HTR-8/SVneo (cell line): Measurements from ENCODE around the gene PTPRK.
"Not testable (repeated sequence)": the region's sequence is repeated elsewhere in the genome, so short reads cannot be mapped to it uniquely, and the experiment has no call there.

ENCODE experiments used
- DNase-seq: peaks from one replicate; pipeline ENCODE4 v3.0.0; 2011; ENCODE audit warnings: low spot score, mixed read lengths; ENCODE audit not compliant: insufficient read length
- FAIRE-seq: peaks from 2 replicates; lab custom pipeline; 2011; peaks lifted over from hg19 to GRCh38; lab: Jason Lieb, UNC

Gene PTPRK

GRCh38 chr6:128456510-128457230 lies 63.7 kb downstream of the PTPRK start:
- no peak for FAIRE-seq
- DNase-seq: no peak

GRCh38 chr6:128455959-128456358 lies 64.4 kb downstream of the PTPRK start:
- FAIRE-seq (no peak), DNase-seq (no peak)

- FAIRE-seq (no peak), DNase-seq (no peak)
These were observed 67.7 kb downstream of the PTPRK start for GRCh38 chr6:128452713-128453112.

- no peak for FAIRE-seq
- no peak for DNase-seq
These were observed 73.9 kb downstream of the PTPRK start for GRCh38 chr6:128446497-128446896.

- no peak for FAIRE-seq
These were observed 76.8 kb downstream of the PTPRK start for GRCh38 chr6:128443553-128443952.

GRCh38 chr6:128439627-128440026 lies 80.8 kb downstream of the PTPRK start:
- FAIRE-seq (no peak), DNase-seq (no peak)

More at GRCh38 chr6:128443553-128443952, 76.8 kb downstream of the PTPRK start:
- DNase-seq: no peak

GRCh38 chr6:128438393-128438792 lies 82.0 kb downstream of the PTPRK start:
- DNase-seq (no peak), FAIRE-seq (no peak)

- FAIRE-seq (no peak), DNase-seq (no peak)
These were observed 82.7 kb downstream of the PTPRK start for GRCh38 chr6:128437685-128438084.

- not testable (repeated sequence) for DNase-seq, FAIRE-seq
These were observed 85.6 kb downstream of the PTPRK start for GRCh38 chr6:128434752-128435151.

GRCh38 chr6:128432394-128432793 lies 88.0 kb downstream of the PTPRK start:
- no peak for FAIRE-seq
- peak; percentile 17 for DNase-seq

- DNase-seq (no peak), FAIRE-seq (no peak)
These were observed 93.3 kb downstream of the PTPRK start for GRCh38 chr6:128427139-128427538.

- FAIRE-seq (no peak), DNase-seq (no peak)
These were observed 94.5 kb downstream of the PTPRK start for GRCh38 chr6:128425856-128426255.

- DNase-seq (no peak), FAIRE-seq (no peak)
These were observed 97.5 kb downstream of the PTPRK start for GRCh38 chr6:128422871-128423270.

- DNase-seq (no peak), FAIRE-seq (no peak)
These were observed 98.2 kb downstream of the PTPRK start for GRCh38 chr6:128422200-128422599.

- FAIRE-seq: no peak
- DNase-seq: no peak
These were observed 98.6 kb downstream of the PTPRK start for GRCh38 chr6:128421788-128422187.

- DNase-seq: no peak
- no peak for FAIRE-seq
These were observed 102.7 kb downstream of the PTPRK start for GRCh38 chr6:128417698-128418097.

GRCh38 chr6:128415387-128415786 lies 105.0 kb downstream of the PTPRK start:
- FAIRE-seq (no peak), DNase-seq (no peak)

- no peak for FAIRE-seq
- DNase-seq: no peak
These were observed 105.5 kb downstream of the PTPRK start for GRCh38 chr6:128414943-128415342.

GRCh38 chr6:128413291-128413690 lies 107.1 kb downstream of the PTPRK start:
- DNase-seq: no peak
- no peak for FAIRE-seq

GRCh38 chr6:128412680-128413079 lies 107.7 kb downstream of the PTPRK start:
- FAIRE-seq (no peak), DNase-seq (no peak)

GRCh38 chr6:128410584-128410983 lies 109.8 kb downstream of the PTPRK start:
- FAIRE-seq (no peak), DNase-seq (no peak)

- DNase-seq (no peak), FAIRE-seq (no peak)
These were observed 111.4 kb downstream of the PTPRK start for GRCh38 chr6:128409003-128409402.
